H1 (cell line): ENCODE results near the gene EBF3.

Experiments used
- ATF3 ChIP-seq: IDR thresholded peaks from 2 replicates; pipeline ENCODE4 v1.6.1; 2011; ENCODE audit warnings: low read depth, mild to moderate bottlenecking, low read length; ENCODE audit not compliant: insufficient read depth
- CBX8 ChIP-seq: fragments of 300-800, 300-1000 bp; sonication (generic); IDR thresholded peaks from 2 replicates; pipeline ENCODE4 v1.7.1; 2016; ENCODE audit warnings: low read depth, low read length, borderline replicate concordance
- CHD2 ChIP-seq: IDR thresholded peaks from 2 replicates; pipeline ENCODE4 v1.6.1; 2012; ENCODE audit warnings: low read length, improper control_type of control experiment
- CTCF ChIP-seq, 3 experiments: IDR thresholded peaks; 1 replicate in 2 of 3; 2 replicates in 1 of 3; pipeline versions ENCODE4 v1.5.1 to v1.6.1; 2011; ENCODE audit warnings: low read length in 3 of 3, mild to moderate bottlenecking in 3 of 3, inconsistent platforms in 2 of 3, low read depth in 1 of 3, moderate library complexity in 1 of 3; ENCODE audit not compliant: insufficient read depth in 1 of 3; ENCODE audit errors: control extremely low read depth in 1 of 3
- EP300 ChIP-seq, 2 experiments: IDR thresholded peaks; 1 replicate in 1 of 2; 2 replicates in 1 of 2; pipeline ENCODE4 v1.6.1; 2011 to 2012; ENCODE audit warnings: low read depth in 2 of 2, low read length in 2 of 2, mild to moderate bottlenecking in 2 of 2, borderline replicate concordance in 1 of 2, inconsistent platforms in 1 of 2, moderate library complexity in 1 of 2
- JUND ChIP-seq: IDR thresholded peaks from 2 replicates; pipeline ENCODE4 v1.6.1; 2011; ENCODE audit warnings: mild to moderate bottlenecking, improper control_type of control experiment, low read length
- KDM1A ChIP-seq: fragments of 200-600, 300-600 bp; sonication (generic); IDR thresholded peaks from 2 replicates; pipeline ENCODE4 v1.7.1; 2016; ENCODE audit warnings: mild to moderate bottlenecking, low read length, borderline replicate concordance
- KDM5A ChIP-seq: fragments of 200-600 bp; IDR thresholded peaks from 2 replicates; pipeline ENCODE4 v1.7.1; 2012; ENCODE audit warnings: mild to moderate bottlenecking, low read length, inconsistent platforms, mixed read lengths
- NRF1 ChIP-seq: IDR thresholded peaks from 2 replicates; pipeline ENCODE4 v1.6.1; 2011; ENCODE audit warnings: mild to moderate bottlenecking, low read depth, low read length, improper control_type of control experiment
- PHF8 ChIP-seq: fragments of 200-600 bp; sonication (generic); conservative IDR thresholded peaks from 2 replicates; pipeline ENCODE4 v1.7.1; 2012; ENCODE audit warnings: low read depth, mild to moderate bottlenecking, inconsistent platforms, low read length, moderate library complexity
- POLR2AphosphoS5 ChIP-seq: IDR thresholded peaks from 2 replicates; pipeline ENCODE4 v1.6.1; 2011; ENCODE audit warnings: low read depth, low read length
- SIN3A ChIP-seq, 2 experiments: IDR thresholded peaks in 1 of 2; conservative IDR thresholded peaks in 1 of 2; 2 replicates each; pipeline ENCODE4 v1.6.1; 2011 to 2012; ENCODE audit warnings: low read length in 2 of 2, improper control_type of control experiment in 1 of 2, low read depth in 1 of 2, mild to moderate bottlenecking in 1 of 2
- SP1 ChIP-seq: IDR thresholded peaks from 2 replicates; pipeline ENCODE4 v1.6.1; 2011; ENCODE audit warnings: low read depth, low read length

- TF ChIP-seq SIN3A (conservative IDR thresholded peaks at IDR 0.05 in 1 of 2, IDR thresholded peaks at IDR 0.05 in 1 of 2; ENCODE audit: low read depth in 1 of 2, low read length in 2 of 2): no peak
- TF ChIP-seq JUND: no peak
- TF ChIP-seq CTCF (IDR thresholded peaks at IDR 0.05; ENCODE audit: control extremely low read depth in 1 of 3, insufficient read depth in 1 of 3, low read depth in 1 of 3, low read length in 3 of 3): no peak
- no peak for TF ChIP-seq POLR2AphosphoS5
- TF ChIP-seq ATF3: no peak
- no peak for TF ChIP-seq KDM5A
- no peak for TF ChIP-seq CBX8
- no peak for TF ChIP-seq KDM1A
- TF ChIP-seq NRF1: no peak
- TF ChIP-seq SP1: no peak
- no peak for TF ChIP-seq CHD2
- TF ChIP-seq PHF8: no peak
- no peak for TF ChIP-seq EP300 (IDR thresholded peaks at IDR 0.05; ENCODE audit: borderline replicate concordance in 1 of 2, low read depth in 2 of 2, low read length in 2 of 2)
These were observed 177.9 kb downstream of the EBF3 start for GRCh38 chr10:129786216-129786615.
